ENCODE results near the gene PPCS. TPM values are rescaled to one million over a fixed set of nuclear protein-coding genes. Genes with fewer than 3 reads are reported as not detected.

PPCS gene
- total and polyA plus RNA-seq, 2 of the 8 experiments (the other 6 are each of a cell fraction or from before 2014, with no cell fraction given) = 24.5 to 35.3 TPM

- H4K8ac ChIP-seq (ENCODE audit: extremely low read depth, insufficient read depth, low read length) = no peak overlapping the region
- no peak for FAIRE-seq
- TF ChIP-seq SIX5 (IDR thresholded peaks at IDR 0.05; ENCODE audit: low read depth, low read length) (no peak), KDM1A (IDR thresholded peaks at IDR 0.05; ENCODE audit: borderline replicate concordance, low read length) (no peak), SP2 (IDR thresholded peaks at IDR 0.05; ENCODE audit: low read length) (no peak), RXRA (IDR thresholded peaks at IDR 0.05; ENCODE audit: insufficient read depth, low read depth, low read length) (no peak), CREB1 (IDR thresholded peaks at IDR 0.05) (no peak), EZH2 (IDR thresholded peaks at IDR 0.05; ENCODE audit: low read depth, low read length, severe bottlenecking) (no peak), FOSL1 (IDR thresholded peaks at IDR 0.05; ENCODE audit: insufficient read depth, low read depth, low read length) (no peak), ZNF274 (IDR thresholded peaks at IDR 0.05; ENCODE audit: borderline replicate concordance, extremely low read depth, low read length) (no peak), RNF2 (IDR thresholded peaks at IDR 0.05; ENCODE audit: borderline replicate concordance, low read depth, low read length, missing control alignments, poor library complexity, severe bottlenecking) (no peak), CTCF (IDR thresholded peaks at IDR 0.05; ENCODE audit: control extremely low read depth in 1 of 3, insufficient read depth in 1 of 3, low read depth in 1 of 3, low read length in 3 of 3) (no peak), ATF3 (IDR thresholded peaks at IDR 0.05; ENCODE audit: insufficient read depth, low read depth, low read length) (no peak)
Observed at GRCh38 chr1:42453386-42453785, 3.0 kb upstream of the PPCS start.

More at GRCh38 chr1:42453386-42453785, 3.0 kb upstream of the PPCS start:
- Histone ChIP-seq H3K9me3 (ENCODE audit: insufficient read depth in 2 of 2, low read depth in 1 of 2, low read length in 1 of 2) (no peaks in the 10 kb centered on the region), H2BK120ac (replicated peaks; ENCODE audit: low read depth, low read length) (no peak overlapping the region), H3K79me1 (ENCODE audit: low read depth, low read length) (no peaks in the 10 kb centered on the region), H3K36me3 (ENCODE audit: control insufficient read depth in 2 of 4, insufficient read depth in 4 of 4, low read length in 3 of 4) (peaks cover 0 to 5% (median 0%) of the 10 kb centered on the region in 4 experiments; a peak in 1 of 8 replicates), H3K4ac (replicated peaks; ENCODE audit: insufficient read length, low read depth, low read length) (no peak overlapping the region), H3K9ac (replicated peaks in 1 of 4; ENCODE audit: extremely low read depth in 1 of 4, low read depth in 3 of 4, low read length in 3 of 4) (no peak overlapping the region), H3K23ac (ENCODE audit: insufficient read length) (no peak overlapping the region), H2BK5ac (ENCODE audit: low read depth, low read length) (no peak overlapping the region), H3K56ac (replicated peaks; ENCODE audit: insufficient read length, low read depth, low read length) (no peak overlapping the region), H3K79me2 (ENCODE audit: control insufficient read depth in 1 of 2, insufficient read depth in 2 of 2, low read length in 2 of 2) (no peaks in the 10 kb centered on the region), H3K23me2 (ENCODE audit: low read depth, low read length) (peaks cover 7% of the 10 kb centered on the region), H2BK20ac (ENCODE audit: low read length) (no peak overlapping the region), H2BK12ac (ENCODE audit: low read depth, low read length) (no peak overlapping the region), H4K91ac (replicated peaks; ENCODE audit: insufficient read length, low read length) (no peak overlapping the region), H3K27ac (ENCODE audit: low read depth, low read length) (no peak overlapping the region), H4K5ac (ENCODE audit: insufficient read length, low read depth, low read length) (no peak overlapping the region), H3K4me1 (replicated peaks in 1 of 4; ENCODE audit: control insufficient read depth in 3 of 4, insufficient read depth in 4 of 4, low read length in 3 of 4) (peaks cover 0 to 9% (median 3%) of the 10 kb centered on the region in 4 experiments; a peak in 4 of 7 replicates), H2AK5ac (ENCODE audit: low read depth, low read length) (no peak overlapping the region), H3K14ac (ENCODE audit: insufficient read length) (no peak overlapping the region), H3K18ac (ENCODE audit: extremely low read depth, low read length) (no peak overlapping the region), H3K27me3 (replicated peaks in 1 of 4; ENCODE audit: control insufficient read depth in 3 of 4, extremely low read depth in 1 of 4, insufficient read depth in 3 of 4, low read length in 3 of 4) (no peaks in the 10 kb centered on the region), H2BK15ac (ENCODE audit: low read length) (no peak overlapping the region), H4K20me1 (replicated peaks in 1 of 2; ENCODE audit: control insufficient read depth in 1 of 2, insufficient read depth in 2 of 2, low read length in 2 of 2) (no peaks in the 10 kb centered on the region), H3K4me3 (ENCODE audit: extremely low read depth in 1 of 4, insufficient read depth in 2 of 4, low read depth in 3 of 4, low read length in 4 of 4) (no peak overlapping the region), H2AFZ (ENCODE audit: low read length) (no peak overlapping the region), H3K4me2 (ENCODE audit: insufficient read depth in 1 of 2, low read depth in 2 of 2, low read length in 2 of 2) (no peak overlapping the region)
- no peak for DNase-seq (ENCODE audit: low read depth in 1 of 2, low spot score in 2 of 2)
- 87% methylated on average over 4 of the region's 4 CpGs; no CpG with 5 or more reads in 1 of the 2 experiments for WGBS, 2 experiments (ENCODE audit: extremely low coverage in 1 of 2, insufficient coverage in 1 of 2, insufficient read length in 1 of 2, insufficient replicate concordance in 2 of 2, low coverage in 1 of 2, low lambda C conversion rate in 2 of 2, missing lambda C conversion rate in 1 of 2)
- ChIA-PET POLR2A (ENCODE audit: partially characterized antibody) (no interaction called here), CTCF (ENCODE audit: partially characterized antibody) (no interaction called here)
